ENCODE data around the gene MTMR12.

- TF ChIP-seq CTCF (conservative IDR thresholded peaks at IDR 0.05; ENCODE audit: low read depth in 2 of 2) (no peak), REST (IDR thresholded peaks at IDR 0.05; ENCODE audit: unreplicated experiment) (no peak), EZH2 (IDR thresholded peaks at IDR 0.05; ENCODE audit: low read depth, unreplicated experiment) (no peak), EZH2phosphoT487 (IDR thresholded peaks at IDR 0.05; ENCODE audit: unreplicated experiment) (no peak), ETS1 (IDR thresholded peaks at IDR 0.05) (no peak), ZNF462 (CRISPR knock-in tag; IDR thresholded peaks at IDR 0.05) (no peak), CREB1 (CRISPR knock-in tag; IDR thresholded peaks at IDR 0.05; ENCODE audit: low read depth) (no peak), POLR2AphosphoS5 (IDR thresholded peaks at IDR 0.05; ENCODE audit: low read depth) (no peak), STAT1 (IDR thresholded peaks at IDR 0.05; ENCODE audit: unreplicated experiment) (no peak), JUNB (IDR thresholded peaks at IDR 0.05; ENCODE audit: unreplicated experiment) (no peak)
These were observed 12.9 kb upstream of the MTMR12 start for GRCh38 chr5:32325616-32326015.

Data from GM23338 (cell line).